ENCODE measurements around the gene SDC1. TPM values are rescaled to one million over a fixed set of nuclear protein-coding genes. Genes with fewer than 3 reads are reported as not detected.
A peak's percentile ranks its signal among the peaks of the same experiment; 100 is the strongest.

The SDC1 gene
- total RNA-seq, 1 donor, result 110 TPM

DNA sequence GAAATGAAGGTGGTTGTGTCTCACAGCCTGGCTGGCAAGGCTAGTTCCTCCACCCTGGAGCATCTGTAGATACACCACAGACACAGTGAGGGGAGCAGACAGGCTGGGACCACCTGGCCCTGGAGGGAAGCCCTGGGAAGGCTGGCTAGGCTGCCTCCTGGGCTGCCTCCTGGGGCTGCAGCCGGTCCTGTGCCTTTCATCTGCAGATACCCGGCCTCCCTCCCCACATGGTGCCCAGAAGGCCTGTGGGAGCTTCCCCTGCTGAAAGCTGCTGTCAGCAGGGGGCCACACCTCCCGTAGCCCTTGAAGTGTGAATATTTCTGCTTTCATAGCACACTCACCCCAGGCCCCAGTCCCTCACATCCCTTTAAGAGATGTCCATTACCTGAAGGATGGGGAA is 37.6 kb downstream of the SDC1 start:
- no peak overlapping the region for H3K4me3 ChIP-seq (ENCODE audit: low read depth, low read length)
- TF ChIP-seq, protein P1, sequence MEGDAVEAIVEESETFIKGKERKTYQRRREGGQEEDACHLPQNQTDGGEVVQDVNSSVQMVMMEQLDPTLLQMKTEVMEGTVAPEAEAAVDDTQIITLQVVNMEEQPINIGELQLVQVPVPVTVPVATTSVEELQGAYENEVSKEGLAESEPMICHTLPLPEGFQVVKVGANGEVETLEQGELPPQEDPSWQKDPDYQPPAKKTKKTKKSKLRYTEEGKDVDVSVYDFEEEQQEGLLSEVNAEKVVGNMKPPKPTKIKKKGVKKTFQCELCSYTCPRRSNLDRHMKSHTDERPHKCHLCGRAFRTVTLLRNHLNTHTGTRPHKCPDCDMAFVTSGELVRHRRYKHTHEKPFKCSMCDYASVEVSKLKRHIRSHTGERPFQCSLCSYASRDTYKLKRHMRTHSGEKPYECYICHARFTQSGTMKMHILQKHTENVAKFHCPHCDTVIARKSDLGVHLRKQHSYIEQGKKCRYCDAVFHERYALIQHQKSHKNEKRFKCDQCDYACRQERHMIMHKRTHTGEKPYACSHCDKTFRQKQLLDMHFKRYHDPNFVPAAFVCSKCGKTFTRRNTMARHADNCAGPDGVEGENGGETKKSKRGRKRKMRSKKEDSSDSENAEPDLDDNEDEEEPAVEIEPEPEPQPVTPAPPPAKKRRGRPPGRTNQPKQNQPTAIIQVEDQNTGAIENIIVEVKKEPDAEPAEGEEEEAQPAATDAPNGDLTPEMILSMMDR (IDR thresholded peaks at IDR 0.05; ENCODE audit: insufficient read depth, low read depth, low read length), result no peak
- no peak for DNase-seq (ENCODE audit: low read depth)

DNA sequence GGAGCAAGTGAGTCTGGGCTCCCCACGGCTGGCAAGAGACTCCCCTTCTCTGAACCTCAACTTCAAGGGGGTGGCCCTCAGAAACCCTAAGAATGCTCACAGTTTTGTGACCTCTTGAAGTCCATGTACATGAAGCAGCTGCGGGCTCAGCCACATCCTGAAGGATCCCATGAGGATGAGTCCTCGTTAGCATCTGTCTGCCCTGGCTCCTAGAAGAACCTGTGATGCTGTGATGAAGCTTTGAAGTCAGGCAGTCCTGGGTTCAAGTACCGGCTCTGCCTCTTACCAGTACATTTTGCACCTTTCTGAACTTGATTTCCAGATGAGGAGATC is 38.1 kb downstream of the SDC1 start:
- TF ChIP-seq, protein P1 (IDR thresholded peaks at IDR 0.05; ENCODE audit: insufficient read depth, low read depth, low read length), result no peak
- DNase-seq (ENCODE audit: low read depth), result no peak
- no peak overlapping the region for H3K4me3 ChIP-seq (ENCODE audit: low read depth, low read length)

GRCh38 chr2:20186078-20186854 is 38.7 kb downstream of the SDC1 start:
- TF ChIP-seq, protein P1 (IDR thresholded peaks at IDR 0.05; ENCODE audit: insufficient read depth, low read depth, low read length), result no peak
- DNase-seq (ENCODE audit: low read depth), result no peak
- no peak overlapping the region for H3K4me3 ChIP-seq (ENCODE audit: low read depth, low read length)

DNA sequence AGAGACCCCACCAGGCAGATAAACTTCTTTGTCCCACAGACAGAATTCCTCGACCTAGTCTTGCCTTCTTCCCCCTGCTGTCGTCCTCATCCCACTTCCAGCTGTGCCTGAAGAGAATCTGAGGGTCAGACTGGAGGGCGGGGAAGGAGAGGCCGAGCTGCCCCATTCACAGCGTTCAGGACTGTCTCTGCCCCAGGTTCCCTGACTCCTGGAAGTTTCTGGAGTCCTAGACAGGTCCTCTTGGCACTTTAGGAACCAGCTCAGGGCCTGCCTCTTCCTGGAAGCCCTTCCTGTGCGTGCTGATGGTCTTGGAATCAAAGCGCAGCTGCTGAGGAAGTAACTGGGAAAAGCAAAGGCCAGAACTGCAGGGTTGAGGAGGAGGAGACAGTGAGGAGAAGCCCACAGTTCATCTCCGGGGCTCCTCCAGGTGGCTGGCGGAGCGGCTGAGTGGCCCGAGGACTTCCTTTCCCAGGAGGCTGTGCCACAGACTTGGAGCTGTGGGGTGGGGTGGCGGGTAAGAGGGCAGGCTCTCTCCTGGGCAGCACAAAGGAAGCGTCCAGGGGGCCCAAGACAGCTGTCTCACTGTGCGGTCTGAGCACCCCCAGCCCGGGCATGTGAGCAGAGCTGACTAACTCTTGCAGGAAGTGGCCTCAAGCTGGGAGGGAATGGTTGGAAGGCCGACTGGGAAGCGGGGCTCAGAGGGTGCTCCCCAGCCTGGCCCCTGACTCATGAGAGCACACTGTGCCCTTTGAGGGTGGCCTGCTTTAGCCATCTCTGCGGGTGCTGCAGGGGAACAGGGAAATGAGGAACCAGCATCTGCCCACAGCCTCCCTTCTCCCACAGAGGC is 39.5 kb downstream of the SDC1 start:
- TF ChIP-seq, protein P1 (IDR thresholded peaks at IDR 0.05; ENCODE audit: insufficient read depth, low read depth, low read length), result no peak
- DNase-seq (ENCODE audit: low read depth), result no peak
- H3K4me3 ChIP-seq (ENCODE audit: low read depth, low read length), result no peak overlapping the region

DNA sequence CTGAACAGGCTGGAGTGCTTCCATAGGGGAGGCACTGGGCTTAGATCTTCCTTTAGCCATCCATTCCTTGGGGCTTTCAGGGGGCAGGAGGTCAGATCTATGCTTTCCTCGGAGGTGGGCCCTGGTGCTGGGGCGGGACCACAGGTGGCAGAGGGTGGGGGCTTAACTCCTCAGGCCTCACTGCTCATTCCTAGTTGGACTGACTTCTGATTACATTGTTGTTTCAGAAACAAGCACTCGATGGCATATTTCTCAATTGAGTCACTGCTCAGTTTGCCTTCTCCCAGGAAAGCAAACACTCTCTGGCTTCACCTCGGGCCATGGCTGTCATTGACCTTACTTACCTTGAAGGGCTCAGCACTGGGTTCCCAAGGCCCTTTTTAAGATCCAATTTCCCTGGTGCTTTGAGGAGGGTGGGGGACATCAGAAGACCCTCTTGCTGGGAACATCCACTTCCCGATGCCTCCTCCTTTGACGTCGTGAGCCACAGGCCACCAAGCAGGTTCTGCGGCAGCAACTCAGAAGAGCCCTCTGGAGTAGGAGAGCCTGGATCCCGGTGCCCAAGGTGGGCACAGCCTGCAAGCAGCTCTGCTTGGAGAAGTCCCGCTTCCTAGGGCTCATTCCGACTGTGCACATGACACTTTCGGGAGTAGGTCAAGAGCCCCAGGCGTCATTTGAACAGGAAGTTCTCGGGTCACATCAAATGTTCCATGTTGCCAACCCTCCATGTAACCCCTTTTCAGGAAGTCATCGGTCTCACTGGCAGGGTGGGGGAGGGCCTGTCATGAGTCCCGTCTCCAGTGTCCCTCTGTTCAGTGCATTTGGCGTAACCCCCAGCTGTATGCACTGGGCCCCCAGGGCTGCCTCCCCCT is 40.6 kb downstream of the SDC1 start:
- TF ChIP-seq, protein P1 (IDR thresholded peaks at IDR 0.05; ENCODE audit: insufficient read depth, low read depth, low read length), result no peak
- DNase-seq (ENCODE audit: low read depth), result peak; percentile 63
- H3K4me3 ChIP-seq (ENCODE audit: low read depth, low read length), result no peak overlapping the region

DNA sequence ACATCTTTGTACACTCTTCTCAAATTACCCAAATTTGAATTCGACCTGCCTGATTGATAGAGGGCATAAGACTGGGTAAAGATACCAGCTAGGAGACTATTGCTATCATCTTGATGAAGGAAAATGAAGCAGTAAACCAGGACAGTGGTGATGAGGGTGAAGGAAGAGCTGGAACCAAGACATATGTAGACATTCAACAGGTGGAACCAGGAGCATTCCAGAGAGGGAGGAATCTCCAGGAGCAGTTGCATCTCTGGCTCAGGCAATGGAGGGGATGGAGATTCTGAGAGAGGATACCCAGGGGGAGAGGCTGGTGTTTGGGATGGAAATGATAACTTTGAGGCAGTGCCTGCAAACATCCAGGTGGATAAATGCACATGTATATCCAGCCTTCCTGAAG is 41.6 kb downstream of the SDC1 start:
- H3K4me3 ChIP-seq (ENCODE audit: low read depth, low read length), result no peak overlapping the region
- TF ChIP-seq, protein P1 (IDR thresholded peaks at IDR 0.05; ENCODE audit: insufficient read depth, low read depth, low read length), result no peak
- no peak for DNase-seq (ENCODE audit: low read depth)
